DND-41 (cell line): ENCODE data around the gene IL2RA.
"Not testable (repeated sequence)": the region's sequence is repeated elsewhere in the genome, so short reads cannot be mapped to it uniquely, and the experiment has no call there.

Source experiments
- ATAC-seq: fragments of 200-7000 bp; cut with Tn5 transposase; 3 replicates; pipeline ENCODE4 v1.9.1; 2021; ENCODE audit warnings: low read depth; ENCODE audit not compliant: insufficient read depth
- DNase-seq: peaks from one replicate; pipeline ENCODE4 v3.0.0-alpha.2; 2020
- H2AFZ ChIP-seq: 2 replicates; pipeline ENCODE4 v1.6.0; 2012; ENCODE audit warnings: low read depth, low read length
- H3K27ac ChIP-seq: 2 replicates; pipeline ENCODE4 v1.5.1; 2012; ENCODE audit warnings: low read length, inconsistent platforms
- H3K27me3 ChIP-seq: fragments of 200-600 bp; sonication (generic); 2 replicates; pipeline ENCODE4 v1.6.0; 2012; ENCODE audit warnings: low read length, mild to moderate bottlenecking, inconsistent platforms; ENCODE audit not compliant: insufficient read depth, poor library complexity
- H3K36me3 ChIP-seq: 2 replicates; pipeline ENCODE4 v1.5.1; 2012; ENCODE audit warnings: low read length, inconsistent platforms; ENCODE audit not compliant: insufficient read depth
- H3K4me1 ChIP-seq: 2 replicates; pipeline ENCODE4 v1.5.1; 2012; ENCODE audit warnings: mild to moderate bottlenecking, low read length; ENCODE audit not compliant: insufficient read depth
- H3K4me2 ChIP-seq: 2 replicates; pipeline ENCODE4 v1.6.0; 2012; ENCODE audit warnings: mild to moderate bottlenecking, moderate library complexity, low read length, inconsistent platforms; ENCODE audit not compliant: insufficient read depth
- H3K4me3 ChIP-seq, 2 experiments: fragments of 200-600 bp in 1 of 2; shearing (Covaris generic) in 1 of 2; 2 replicates each; pipeline ENCODE4 v1.5.1; 2012 to 2016; ENCODE audit warnings: inconsistent platforms in 2 of 2, low read length in 2 of 2, mild to moderate bottlenecking in 2 of 2, low read depth in 1 of 2, moderate library complexity in 1 of 2
- H3K79me2 ChIP-seq: 2 replicates; pipeline ENCODE4 v1.6.0; 2012; ENCODE audit warnings: low read length, inconsistent platforms; ENCODE audit not compliant: insufficient read depth
- H3K9ac ChIP-seq: 2 replicates; pipeline ENCODE4 v1.6.0; 2012; ENCODE audit warnings: low read depth, mild to moderate bottlenecking, inconsistent platforms, low read length, moderate library complexity
- H3K9me3 ChIP-seq: 2 replicates; pipeline ENCODE4 v1.5.1; 2012; ENCODE audit warnings: low read length, moderate library complexity, mild to moderate bottlenecking, inconsistent platforms; ENCODE audit not compliant: insufficient read depth, severe bottlenecking
- H4K20me1 ChIP-seq: 2 replicates; pipeline ENCODE4 v1.6.0; 2012; ENCODE audit warnings: low read length; ENCODE audit not compliant: insufficient read depth
- CTCF ChIP-seq: IDR thresholded peaks from 2 replicates; pipeline ENCODE4 v1.5.1; 2012; ENCODE audit warnings: borderline replicate concordance, low read length, moderate library complexity, mild to moderate bottlenecking; ENCODE audit not compliant: poor library complexity, severe bottlenecking; ENCODE audit errors: extremely low read depth
- EZH2 ChIP-seq: IDR thresholded peaks from 3 replicates; pipeline ENCODE4 v1.6.1; 2012; ENCODE audit warnings: borderline replicate concordance, low read depth, mild to moderate bottlenecking, moderate library complexity, low read length, inconsistent platforms; ENCODE audit not compliant: severe bottlenecking

IL2RA gene

GRCh38 chr10:5961405-5962100, 100.6 kb downstream of the IL2RA start:
- Histone ChIP-seq H3K79me2 (no peaks in the 10 kb centered on the region), H3K36me3 (no peaks in the 10 kb centered on the region), H3K4me2 (no peak overlapping the region), H3K9me3 (no peaks in the 10 kb centered on the region), H3K9ac (no peak overlapping the region), H4K20me1 (no peaks in the 10 kb centered on the region), H3K27me3 (no peaks in the 10 kb centered on the region), H3K4me3 (no peak overlapping the region), H3K27ac (no peak overlapping the region), H3K4me1 (no peaks in the 10 kb centered on the region), H2AFZ (no peak overlapping the region)
- no peak for DNase-seq
- TF ChIP-seq EZH2 (no peak), CTCF (no peak)
- no peak for ATAC-seq

GRCh38 chr10:5960973-5961275, 101.2 kb downstream of the IL2RA start:
- ATAC-seq, H3K9ac ChIP-seq: not testable (repeated sequence)

More at GRCh38 chr10:5960973-5961275, 101.2 kb downstream of the IL2RA start:
- not testable (repeated sequence) for DNase-seq, H4K20me1 ChIP-seq, H3K4me2 ChIP-seq, H3K79me2 ChIP-seq, H3K27me3 ChIP-seq, H3K27ac ChIP-seq, H3K4me1 ChIP-seq, H3K4me3 ChIP-seq, H2AFZ ChIP-seq, H3K9me3 ChIP-seq, H3K36me3 ChIP-seq
